HG02870 (cell line): ENCODE measurements around the gene APMAP.
"Not testable (repeated sequence)": the region's sequence is repeated elsewhere in the genome, so short reads cannot be mapped to it uniquely, and the experiment has no call there.

Experiments
- ATAC-seq: cut with Tn5 transposase; IDR thresholded peaks from one replicate; pipeline ENCODE4 v1.9.1; 2021; ENCODE audit warnings: mild to moderate bottlenecking, moderate library complexity; ENCODE audit not compliant: unreplicated experiment

Gene APMAP

DNA sequence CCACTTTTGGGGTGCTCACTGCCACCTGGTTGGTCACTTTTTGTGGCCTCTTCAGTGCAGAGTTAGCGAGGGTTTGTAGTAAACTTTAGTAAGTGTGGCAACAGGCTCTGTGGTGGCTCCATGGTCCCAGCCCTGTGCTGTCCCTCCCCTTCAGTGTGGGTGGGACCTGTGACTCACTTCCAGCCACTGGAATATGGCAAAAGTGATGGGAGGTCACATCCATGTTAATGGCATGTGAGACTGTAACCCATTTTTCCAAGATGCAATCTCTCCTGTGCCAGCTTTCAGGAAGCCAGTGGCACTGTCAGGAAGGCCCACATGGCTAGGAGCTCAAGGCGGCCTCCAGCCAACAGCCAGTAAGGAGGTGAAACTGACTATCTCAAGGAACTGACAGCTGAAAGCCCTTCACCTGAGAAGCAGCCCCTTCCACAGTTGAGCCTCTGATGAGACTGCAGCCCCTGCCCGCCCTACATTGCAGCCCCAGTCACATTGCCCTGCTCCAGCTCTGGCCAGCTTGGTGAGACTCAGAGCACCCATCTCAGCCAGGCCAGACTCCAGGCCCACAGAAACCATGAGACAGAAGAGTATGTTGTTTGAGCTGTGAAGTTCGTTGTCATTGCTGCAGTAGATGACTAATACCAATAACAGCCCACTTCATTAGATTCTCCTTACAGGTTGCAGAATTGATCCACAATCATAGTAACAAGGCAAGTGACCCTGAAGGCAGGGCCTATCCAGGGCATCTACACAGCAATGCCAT is 56.6 kb downstream of the APMAP start:
- no peak for ATAC-seq

DNA sequence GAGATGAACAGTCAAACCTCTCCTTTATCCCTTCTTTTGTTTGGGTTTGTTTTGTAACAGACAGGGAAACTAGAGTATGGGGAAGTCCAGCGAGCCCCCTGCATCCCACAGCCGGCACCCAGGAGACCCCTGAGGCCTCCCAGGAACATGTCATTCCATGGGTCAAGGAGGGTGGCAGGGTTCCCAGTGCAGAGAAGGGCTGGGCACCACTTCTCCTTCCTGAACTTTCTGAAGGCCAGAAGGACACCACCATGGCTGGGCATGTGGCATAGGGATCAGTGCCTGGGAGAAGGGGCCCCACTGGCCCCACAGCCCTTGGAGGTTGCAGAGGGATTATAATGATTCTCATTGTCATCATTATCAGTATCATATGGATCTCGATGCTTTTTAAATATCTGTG is 57.4 kb downstream of the APMAP start:
- ATAC-seq = no peak

DNA sequence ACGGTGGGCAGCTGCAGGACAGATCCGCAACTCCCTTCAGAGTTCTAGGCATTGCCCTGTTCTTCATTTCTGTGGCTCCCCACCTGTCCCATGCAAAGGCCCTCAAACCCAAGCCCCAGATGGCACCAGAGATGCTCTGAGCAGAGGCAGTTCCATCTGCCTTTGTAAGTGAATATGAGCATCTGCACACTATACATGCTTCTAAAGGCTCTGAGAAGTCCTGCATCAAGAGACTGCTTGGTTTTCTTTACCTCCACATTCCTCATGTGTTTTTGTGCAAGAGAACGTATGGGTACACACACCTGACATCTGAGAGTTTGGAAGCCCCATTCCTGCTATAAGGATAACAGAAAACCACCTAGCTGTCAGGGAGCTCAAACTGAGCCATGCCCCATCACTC is 57.8 kb downstream of the APMAP start:
- no peak for ATAC-seq

DNA sequence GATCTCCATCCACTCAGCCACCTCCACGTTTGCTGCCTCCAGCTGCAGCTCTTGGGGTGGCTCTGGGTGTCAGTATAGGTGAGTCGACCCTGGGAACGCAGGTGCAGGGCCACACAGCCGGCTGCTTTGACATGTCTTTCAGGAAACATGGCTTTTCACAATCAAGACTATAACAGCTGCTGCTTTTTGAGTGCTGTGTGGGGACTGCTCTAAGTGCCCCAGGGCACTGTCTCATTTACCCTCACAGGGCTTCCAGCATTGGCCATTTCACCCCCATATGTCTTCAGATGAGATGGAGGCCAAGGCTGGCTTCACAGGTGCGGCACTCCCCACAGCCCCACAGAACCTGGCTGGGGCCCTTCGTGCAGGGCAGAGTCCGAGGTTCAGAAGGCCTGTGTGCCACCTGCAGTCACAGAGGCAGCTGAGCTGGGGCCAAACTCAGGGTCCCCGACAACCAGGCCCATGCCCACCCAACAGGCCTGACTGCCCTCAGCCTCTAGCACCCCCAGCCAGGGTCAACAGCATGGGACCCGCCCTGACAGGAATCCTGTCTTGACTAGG is 58.4 kb downstream of the APMAP start:
- ATAC-seq = no peak

DNA sequence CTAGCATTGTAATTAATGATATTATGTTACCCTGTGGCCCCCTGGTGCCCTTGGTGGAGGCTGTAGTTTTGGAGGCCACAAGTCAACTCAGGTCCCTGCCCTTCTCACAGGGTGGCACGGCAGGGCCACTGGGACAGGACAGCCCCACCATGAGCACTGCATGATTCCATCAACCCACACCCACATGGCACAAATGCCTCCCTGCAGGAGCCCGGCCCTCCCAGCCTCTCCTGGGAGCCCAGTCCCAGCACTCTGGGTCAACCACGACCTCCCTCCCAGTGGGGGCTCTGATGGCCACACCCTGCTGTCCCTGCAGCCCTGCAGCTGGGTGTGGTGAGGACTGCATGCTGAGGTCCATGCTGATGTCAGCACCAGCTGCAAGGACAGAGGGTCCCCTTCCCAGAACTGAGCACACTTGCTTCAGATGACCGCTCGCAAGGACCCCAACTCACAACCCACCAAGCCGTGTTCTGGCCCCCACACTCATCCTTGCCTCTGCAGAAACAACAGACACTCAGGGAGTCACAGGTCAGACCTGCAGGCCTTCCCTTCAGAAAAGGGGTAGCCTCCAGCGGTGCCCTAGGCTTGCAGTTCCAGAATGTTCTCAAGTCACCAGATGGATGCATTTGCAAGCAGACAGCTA is 59.2 kb downstream of the APMAP start:
- no peak for ATAC-seq

DNA sequence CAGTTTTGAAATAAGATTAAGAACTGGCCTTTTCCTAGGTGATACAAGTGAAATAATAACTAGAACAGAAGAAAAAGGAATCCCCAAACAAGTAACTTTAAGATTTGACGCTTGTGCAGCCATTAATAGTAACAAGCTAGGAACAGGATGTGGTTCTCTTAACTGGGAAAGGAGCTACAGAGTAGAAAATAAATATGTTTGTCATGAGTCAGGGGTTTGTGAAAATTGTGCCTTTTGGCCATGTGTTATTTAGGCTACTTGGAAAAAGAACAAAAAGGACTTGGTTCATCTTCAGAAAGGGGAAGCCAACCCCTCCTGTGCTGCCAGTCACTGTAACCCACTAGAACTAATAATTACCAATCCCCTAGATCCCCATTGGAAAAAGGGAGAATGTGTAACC is 60.7 kb downstream of the APMAP start:
- not testable (repeated sequence) for ATAC-seq

DNA sequence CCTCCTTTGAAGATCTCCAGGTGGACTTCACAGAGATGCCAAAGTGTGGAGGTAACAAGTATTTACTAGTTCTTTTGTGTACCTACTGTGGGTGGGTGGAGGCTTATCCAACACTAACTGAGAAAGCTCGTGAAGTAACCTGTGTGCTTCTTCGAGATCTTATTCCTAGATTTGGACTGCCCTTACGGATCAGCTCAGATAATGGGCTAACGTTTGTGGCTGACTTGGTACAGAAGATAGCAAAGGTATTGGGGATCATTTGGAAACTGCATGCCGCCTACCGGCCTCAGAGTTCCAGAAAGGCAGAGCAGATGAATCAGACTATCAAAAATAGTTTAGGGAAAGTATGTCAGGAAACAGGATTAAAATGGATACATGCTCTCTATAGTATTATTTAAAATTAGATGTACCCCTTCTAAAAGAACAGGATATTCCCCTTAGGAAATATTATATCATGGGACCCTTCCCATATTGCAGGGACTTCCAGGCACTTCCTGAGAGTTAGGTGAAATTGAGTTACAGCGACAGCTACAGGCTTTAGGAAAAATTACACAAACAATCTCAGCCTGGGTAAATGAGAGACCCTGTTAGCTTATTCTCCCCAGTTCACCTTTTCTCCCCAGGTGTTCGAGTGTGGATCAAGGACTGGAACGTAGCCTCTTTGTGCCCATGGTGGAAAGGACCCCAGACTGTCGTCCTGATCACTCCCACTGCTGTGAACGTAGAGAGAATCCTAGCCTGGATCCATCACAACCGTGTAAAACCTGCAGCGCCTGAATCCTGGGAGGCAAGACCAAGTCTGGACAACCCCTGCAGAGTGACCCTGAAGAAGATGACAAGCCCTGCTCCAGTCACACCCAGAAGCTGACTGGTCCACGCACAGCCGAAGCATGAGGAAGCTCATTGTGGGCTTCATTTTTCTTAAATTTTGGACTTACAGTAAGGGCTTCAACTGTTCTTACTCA is 61.5 kb downstream of the APMAP start:
- ATAC-seq = not testable (repeated sequence)

DNA sequence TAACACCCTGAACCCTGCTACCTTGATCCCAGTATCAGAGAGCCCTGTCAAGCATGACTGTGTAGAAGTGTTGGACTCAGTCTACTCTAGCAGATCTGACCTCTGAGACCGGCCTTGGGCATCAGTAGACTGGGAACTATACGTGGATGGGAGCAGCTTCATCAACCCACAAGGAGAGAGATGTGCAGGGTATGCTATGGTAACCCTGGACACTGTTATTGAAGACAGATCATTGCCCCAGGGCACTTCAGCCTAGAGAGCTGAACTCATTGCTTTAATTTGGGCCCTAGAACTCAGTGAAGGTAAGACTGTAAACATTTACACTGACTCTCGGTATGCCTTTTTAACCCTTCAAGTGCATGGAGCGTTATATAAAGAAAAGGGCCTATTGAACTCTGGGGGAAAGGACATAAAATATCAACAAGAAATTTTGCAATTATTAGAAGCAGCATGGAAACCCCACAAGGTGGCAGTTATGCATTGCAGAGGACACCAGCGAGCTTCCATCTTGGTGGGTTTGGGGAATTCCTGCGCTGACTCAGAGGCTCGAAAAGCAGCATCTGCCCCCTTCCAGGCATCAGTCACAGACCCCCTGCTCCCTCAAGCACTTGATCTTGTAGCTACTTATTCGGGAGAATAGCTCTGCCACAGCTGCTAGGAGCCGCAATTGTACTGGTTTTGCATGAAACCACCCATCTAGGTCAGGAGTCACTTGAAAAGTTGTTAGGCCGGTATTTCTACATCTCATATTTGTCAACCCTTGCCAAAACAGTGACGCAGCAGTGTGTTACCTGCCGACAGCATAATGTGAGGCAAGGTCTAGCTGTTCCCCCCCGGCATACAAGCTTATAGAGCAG is 62.5 kb downstream of the APMAP start:
- ATAC-seq = not testable (repeated sequence)

DNA sequence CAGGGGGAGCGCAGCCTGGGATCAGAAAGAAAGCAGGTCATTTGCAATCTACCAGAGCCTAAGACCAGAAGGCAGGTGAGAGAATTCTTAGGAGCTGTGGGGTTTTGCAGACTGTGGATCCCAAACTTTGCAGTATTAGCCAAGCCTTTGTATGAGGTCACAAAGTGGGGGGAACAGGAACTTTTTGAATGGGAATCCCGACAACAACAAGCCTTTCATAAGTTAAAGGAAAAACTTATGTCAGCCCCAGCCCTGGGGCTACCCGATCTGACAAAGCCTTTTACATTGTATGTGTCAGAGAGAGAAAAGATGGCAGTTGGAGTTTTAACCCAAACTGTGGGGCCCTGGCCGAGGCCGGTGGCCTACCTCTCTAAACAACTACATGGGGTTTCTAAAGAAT is 63.3 kb downstream of the APMAP start:
- not testable (repeated sequence) for ATAC-seq

DNA sequence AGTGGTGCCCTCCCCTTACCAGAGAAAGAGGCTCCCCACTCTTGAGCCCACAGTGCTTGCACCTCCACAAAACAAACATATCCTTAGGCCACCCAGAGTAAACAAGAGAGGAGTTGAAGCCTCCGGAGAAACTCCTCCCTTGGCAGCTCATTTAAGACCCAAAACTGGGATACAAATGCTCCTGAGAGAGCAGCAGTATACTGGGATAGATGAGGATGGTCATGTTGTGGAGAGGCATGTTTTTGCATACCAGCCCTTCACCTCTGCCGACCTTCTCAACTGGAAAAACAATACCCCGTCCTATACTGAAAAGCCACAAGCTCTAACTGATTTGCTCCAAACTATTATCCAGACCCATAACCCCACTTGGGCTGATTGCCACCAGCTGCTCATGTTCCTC is 71.8 kb downstream of the APMAP start:
- not testable (repeated sequence) for ATAC-seq

DNA sequence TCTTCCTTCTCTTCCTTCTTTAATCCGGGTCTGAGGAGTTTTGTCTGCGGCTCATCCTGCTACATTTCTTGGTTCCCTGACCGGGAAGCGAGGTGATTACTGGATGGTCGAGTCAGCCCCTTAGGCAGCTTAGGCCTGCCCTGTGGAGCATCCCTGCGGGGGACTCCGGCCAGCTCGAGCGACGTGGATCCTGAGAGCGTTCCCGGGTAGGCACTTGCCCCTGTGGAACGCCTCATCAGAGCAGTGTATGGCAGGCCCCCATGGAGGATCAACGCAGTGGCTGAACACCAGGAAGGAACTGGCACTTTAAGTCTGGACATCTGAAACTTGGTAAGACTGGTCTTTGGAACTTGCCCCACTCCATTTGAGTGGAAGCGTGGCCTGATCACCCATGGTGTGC is 72.9 kb downstream of the APMAP start:
- ATAC-seq = not testable (repeated sequence)

DNA sequence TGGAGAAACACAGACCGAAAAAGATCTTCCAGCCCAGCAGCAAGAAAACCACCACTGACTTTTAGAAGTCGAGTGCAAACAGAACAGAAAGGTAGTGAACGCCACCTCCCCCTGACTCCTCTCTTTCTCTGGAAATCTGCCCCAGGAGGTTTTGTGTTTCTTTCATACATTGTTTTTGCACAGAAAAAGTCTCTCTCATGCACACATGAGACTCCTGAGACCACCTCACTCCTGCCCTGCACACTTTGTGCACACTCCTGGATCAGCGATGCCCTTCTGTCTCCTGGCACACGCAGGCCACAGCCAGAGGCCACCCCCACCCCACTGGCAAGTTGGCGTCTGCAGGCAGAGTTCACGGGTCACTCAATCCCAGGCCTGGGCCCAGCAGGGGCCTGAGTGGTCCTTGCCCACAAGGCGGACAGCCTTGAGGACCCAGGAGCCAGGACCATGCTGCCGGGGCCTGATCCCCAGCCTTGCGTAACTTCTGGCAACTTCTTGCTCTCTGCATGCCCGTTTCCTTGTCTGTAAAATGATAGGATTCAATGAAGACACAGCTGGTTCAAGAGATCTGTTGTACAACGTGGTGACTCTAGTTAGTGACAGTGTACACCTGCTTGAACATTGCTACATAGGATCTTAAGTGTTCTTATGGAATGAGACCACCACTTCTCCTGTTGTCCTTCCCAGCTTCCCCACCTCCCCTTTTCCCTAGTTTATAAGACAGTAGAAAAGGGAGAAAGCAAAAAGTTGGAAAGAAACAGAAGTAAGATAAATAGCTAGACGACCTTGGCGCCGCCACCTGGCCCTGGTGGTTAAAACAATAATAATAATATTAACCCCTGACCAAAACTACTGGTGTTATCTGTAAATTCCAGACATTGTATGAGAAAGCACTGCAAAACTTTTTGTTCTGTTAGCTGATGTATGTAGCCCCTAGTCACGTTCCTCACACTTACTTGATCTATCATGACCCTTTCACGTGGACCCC is 73.7 kb downstream of the APMAP start:
- no peak for ATAC-seq

DNA sequence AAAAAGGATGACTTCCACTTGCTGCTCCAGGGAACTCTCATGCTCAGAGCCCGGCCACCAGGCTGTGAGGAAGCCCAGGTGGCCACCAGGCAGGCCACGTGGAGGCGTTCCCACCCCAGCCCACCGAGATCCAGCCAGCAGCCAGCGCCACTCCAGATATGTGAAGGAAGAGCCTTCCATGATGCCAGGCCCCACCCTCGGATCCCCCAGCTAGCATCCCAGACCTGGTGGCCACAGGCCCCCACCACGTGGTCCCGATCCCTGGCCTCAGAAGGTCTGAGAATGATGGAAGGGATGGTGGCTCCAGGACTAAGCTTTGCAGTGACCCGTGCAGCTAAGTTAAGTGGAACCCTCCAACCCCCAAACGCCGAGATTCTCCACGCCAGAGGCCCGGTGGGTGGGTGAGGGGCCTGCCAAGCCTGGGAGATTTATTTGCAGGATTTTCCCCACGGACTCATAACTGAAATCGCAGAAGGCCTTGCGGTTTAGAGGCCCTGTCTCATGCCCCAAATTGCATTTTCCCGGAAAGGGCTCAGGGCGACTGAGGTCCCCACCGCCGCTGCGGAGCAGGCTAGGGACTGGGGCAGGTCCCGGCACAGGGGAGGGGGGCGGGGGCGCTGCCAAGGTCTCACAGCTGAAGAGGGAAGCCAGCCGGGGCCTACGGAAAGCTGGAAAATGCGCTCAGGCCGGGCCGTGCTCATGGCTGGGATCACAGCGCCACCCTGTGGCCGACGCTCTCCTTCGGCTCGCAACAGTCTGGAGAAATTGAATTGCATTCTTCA is 74.6 kb downstream of the APMAP start:
- peak; percentile 59 for ATAC-seq

DNA sequence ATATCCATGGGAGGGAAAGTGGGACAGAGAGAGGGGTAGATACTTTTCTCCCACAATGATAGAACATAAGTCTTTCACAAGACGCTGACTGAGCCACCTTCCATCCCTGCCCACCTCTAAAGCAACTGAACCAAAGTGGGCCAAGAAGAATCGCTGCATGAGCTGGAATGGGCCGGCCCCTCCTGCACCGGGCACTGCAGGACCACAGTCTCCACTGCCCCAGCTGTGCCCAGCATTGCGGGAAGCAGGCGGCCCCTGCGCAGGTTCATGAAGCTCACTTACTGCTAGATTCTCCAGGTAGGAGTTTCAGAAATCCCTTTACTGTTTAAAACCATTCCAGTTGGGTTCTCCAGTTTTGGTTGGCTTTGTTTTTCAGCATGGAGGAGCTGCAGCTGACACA is 75.5 kb downstream of the APMAP start:
- no peak for ATAC-seq

DNA sequence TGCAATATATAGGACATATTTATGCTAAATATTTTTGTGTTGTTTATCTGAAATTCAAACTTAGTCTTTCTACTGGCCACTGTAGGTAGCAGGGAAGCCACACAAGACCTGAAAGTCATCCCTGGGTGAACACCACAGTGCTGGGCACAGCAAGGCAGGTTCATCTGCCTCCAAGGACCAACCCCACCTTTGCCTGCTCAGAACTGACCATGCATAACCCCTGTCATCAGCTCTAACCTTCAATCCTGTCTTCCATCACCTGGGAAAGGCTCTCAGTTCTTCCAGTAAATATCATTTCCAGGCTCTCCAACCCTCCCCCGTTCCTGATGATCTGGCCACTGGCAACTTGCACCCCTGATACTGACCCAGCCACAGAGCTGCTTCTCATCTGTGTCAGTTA is 76.1 kb downstream of the APMAP start:
- ATAC-seq = no peak

DNA sequence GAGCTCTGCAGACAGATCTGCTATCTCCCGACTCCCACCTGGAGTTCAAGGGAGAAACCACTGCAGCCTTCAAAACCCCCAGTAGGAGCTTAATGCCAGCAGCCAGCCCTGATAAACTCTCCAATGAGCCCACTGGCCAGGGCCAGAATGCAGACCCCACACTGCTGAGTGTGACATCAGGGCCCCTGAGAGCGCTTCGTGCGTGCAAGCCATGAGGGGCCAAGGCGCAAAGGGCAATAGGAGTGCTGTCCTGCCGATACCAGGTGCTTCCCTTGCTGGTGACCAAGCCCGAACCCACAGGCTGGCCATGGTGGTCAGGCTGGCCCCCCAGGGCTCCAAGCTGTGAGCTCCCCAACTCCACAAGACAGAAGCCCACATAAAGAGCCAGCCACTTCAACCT is 76.7 kb downstream of the APMAP start:
- no peak for ATAC-seq

DNA sequence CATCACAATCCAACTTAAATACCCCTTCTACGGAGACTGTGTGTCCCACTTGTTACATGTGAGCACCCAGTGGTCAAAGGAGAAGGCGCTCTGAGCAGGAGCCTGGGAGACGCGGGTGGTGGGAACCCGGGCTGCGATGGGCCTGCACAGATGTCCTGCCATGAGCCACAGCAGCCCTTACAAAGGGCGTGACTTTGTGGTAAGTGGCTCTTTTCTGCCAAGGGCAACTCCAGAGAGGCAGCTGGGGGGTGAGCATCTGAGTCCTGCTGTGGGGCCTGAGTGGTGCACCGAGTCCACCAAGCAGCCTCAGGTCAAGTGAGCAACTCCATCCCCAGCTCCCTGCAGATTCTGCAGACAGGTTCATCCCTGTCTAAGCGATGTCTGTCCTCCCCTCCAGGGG is 77.1 kb downstream of the APMAP start:
- ATAC-seq = no peak
